ENCODE results near the gene CNTF. TPM values are rescaled to one million over a fixed set of nuclear protein-coding genes. Genes with fewer than 3 reads are reported as not detected.

CNTF gene
- total RNA-seq, 1 experiment from 2014 or later = 5.2 TPM

DNA sequence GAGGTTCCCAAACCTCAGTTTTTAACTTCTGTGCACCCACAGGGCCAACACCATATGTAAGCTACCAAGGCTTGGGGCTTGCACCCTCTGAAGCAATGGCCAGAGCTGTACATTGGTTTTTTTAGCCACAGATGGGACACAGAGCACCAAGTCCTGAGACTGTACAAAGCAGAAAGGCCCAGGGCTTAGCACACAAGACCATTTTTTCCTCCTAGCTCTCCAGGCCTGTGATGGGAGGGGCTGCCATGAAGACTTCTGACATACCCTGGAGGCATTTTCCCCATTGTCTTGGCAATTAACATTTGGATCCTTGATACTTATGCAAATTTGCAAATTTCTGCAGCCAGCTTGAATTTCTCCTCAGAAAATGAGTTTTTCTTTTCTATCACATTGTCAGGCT is 23.4 kb downstream of the CNTF start:
- Mint-ChIP-seq H3K36me3 (ENCODE audit: insufficient read depth, unreplicated experiment) (no peaks in the 10 kb centered on the region), H3K9me3 (ENCODE audit: low read depth, unreplicated experiment) (peaks cover 3% of the 10 kb centered on the region), H3K4me1 (ENCODE audit: low read depth, unreplicated experiment) (no peaks in the 10 kb centered on the region), H3K27ac (ENCODE audit: unreplicated experiment) (no peak overlapping the region), H3K27me3 (ENCODE audit: unreplicated experiment) (no peaks in the 10 kb centered on the region), H3K4me3 (ENCODE audit: low read depth, unreplicated experiment) (no peak overlapping the region)
- TF ChIP-seq, protein P1, sequence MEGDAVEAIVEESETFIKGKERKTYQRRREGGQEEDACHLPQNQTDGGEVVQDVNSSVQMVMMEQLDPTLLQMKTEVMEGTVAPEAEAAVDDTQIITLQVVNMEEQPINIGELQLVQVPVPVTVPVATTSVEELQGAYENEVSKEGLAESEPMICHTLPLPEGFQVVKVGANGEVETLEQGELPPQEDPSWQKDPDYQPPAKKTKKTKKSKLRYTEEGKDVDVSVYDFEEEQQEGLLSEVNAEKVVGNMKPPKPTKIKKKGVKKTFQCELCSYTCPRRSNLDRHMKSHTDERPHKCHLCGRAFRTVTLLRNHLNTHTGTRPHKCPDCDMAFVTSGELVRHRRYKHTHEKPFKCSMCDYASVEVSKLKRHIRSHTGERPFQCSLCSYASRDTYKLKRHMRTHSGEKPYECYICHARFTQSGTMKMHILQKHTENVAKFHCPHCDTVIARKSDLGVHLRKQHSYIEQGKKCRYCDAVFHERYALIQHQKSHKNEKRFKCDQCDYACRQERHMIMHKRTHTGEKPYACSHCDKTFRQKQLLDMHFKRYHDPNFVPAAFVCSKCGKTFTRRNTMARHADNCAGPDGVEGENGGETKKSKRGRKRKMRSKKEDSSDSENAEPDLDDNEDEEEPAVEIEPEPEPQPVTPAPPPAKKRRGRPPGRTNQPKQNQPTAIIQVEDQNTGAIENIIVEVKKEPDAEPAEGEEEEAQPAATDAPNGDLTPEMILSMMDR (IDR thresholded peaks at IDR 0.05; ENCODE audit: unreplicated experiment) = no peak
- BruUV-seq (replicated peaks) = no TSS peak
- CTCF ChIA-PET = no interaction called here
- no peak for DNase-seq
- intact Hi-C loops (cut with micrococcal nuclease; ENCODE audit: unreplicated experiment) = no loop called here

DNA sequence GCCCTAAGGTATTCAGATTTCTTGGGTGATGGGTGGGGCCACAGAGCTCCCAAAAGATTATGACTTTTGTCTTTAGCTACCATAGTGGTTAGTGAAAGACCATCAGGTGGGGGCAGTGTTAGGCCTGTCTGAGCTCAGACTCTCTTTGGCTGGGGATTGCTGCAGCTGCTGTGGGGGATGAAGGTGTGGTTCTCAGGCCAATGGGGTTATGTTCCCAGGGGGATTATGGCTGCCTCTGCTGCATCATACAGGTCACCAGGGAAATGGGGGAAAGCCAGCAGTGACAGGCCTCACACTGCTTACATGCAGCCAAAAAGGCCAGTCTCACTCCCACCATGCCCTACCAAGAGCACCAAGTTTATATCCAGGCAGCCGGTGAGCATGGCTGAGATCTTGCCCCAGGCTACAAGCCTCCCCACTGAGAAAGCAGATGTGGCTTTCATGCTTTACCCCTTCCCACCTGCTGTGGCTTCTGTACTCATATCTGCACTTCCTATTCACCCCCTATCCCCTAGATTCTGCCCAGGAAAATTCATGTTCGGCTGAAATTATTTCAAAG is 24.8 kb downstream of the CNTF start:
- no peak overlapping the region for H3K4me3 Mint-ChIP-seq (ENCODE audit: low read depth, unreplicated experiment)
- DNase-seq = no peak
- TF ChIP-seq, protein P1 (IDR thresholded peaks at IDR 0.05; ENCODE audit: unreplicated experiment) = no peak
- intact Hi-C loops (cut with micrococcal nuclease; ENCODE audit: unreplicated experiment) = no loop called here
- peaks cover 3% of the 10 kb centered on the region for H3K9me3 Mint-ChIP-seq (ENCODE audit: low read depth, unreplicated experiment)
- H3K4me1 Mint-ChIP-seq (ENCODE audit: low read depth, unreplicated experiment) = no peaks in the 10 kb centered on the region
- no peaks in the 10 kb centered on the region for H3K27me3 Mint-ChIP-seq (ENCODE audit: unreplicated experiment)
- CTCF ChIA-PET = no interaction called here
- no peak overlapping the region for H3K27ac Mint-ChIP-seq (ENCODE audit: unreplicated experiment)
- BruUV-seq (replicated peaks) = no TSS peak
- H3K36me3 Mint-ChIP-seq (ENCODE audit: insufficient read depth, unreplicated experiment) = no peaks in the 10 kb centered on the region

- no peak for DNase-seq
- H3K36me3 Mint-ChIP-seq (ENCODE audit: insufficient read depth, unreplicated experiment) = no peaks in the 10 kb centered on the region
- H3K4me3 Mint-ChIP-seq (ENCODE audit: low read depth, unreplicated experiment) = no peak overlapping the region
- no peak overlapping the region for H3K27ac Mint-ChIP-seq (ENCODE audit: unreplicated experiment)
- CTCF ChIA-PET = no interaction called here
- BruUV-seq (replicated peaks) = no TSS peak
- TF ChIP-seq, protein P1 (IDR thresholded peaks at IDR 0.05; ENCODE audit: unreplicated experiment) = no peak
- no peaks in the 10 kb centered on the region for H3K27me3 Mint-ChIP-seq (ENCODE audit: unreplicated experiment)
- peaks cover 3% of the 10 kb centered on the region for H3K9me3 Mint-ChIP-seq (ENCODE audit: low read depth, unreplicated experiment)
- H3K4me1 Mint-ChIP-seq (ENCODE audit: low read depth, unreplicated experiment) = no peaks in the 10 kb centered on the region
- intact Hi-C loops (cut with micrococcal nuclease; ENCODE audit: unreplicated experiment) = no loop called here
Observed at GRCh38 chr11:58647866-58648265, 25.4 kb downstream of the CNTF start.

DNA sequence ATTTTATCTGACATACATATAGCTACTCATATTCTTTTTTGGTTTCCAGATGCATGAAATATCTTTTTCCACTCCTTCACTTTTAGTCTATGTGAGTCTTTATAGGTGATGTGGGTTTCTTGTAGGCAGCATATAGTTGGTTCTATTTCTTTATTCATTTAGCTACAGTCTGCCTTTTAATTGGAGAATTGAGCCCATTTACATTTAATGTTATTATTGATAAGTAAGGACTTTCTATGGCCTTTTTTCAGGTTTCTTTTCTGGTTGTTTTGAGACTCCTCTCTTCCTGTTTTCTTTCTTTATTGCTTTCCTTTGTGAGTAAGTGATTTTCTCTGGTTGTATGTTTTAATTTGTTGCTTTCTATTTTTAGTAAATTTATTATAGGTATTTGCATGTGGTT is 27.2 kb downstream of the CNTF start:
- CTCF ChIA-PET = no interaction called here
- TF ChIP-seq, protein P1 (IDR thresholded peaks at IDR 0.05; ENCODE audit: unreplicated experiment) = no peak
- Mint-ChIP-seq H3K27me3 (ENCODE audit: unreplicated experiment) (no peaks in the 10 kb centered on the region), H3K27ac (ENCODE audit: unreplicated experiment) (no peak overlapping the region), H3K4me3 (ENCODE audit: low read depth, unreplicated experiment) (no peak overlapping the region), H3K9me3 (ENCODE audit: low read depth, unreplicated experiment) (no peaks in the 10 kb centered on the region), H3K36me3 (ENCODE audit: insufficient read depth, unreplicated experiment) (no peaks in the 10 kb centered on the region), H3K4me1 (ENCODE audit: low read depth, unreplicated experiment) (peaks cover 10% of the 10 kb centered on the region)
- intact Hi-C loops (cut with micrococcal nuclease; ENCODE audit: unreplicated experiment) = loop anchor here (5.0 kb wide), 1 partner anchor 273 kb away; no protein-coding TSS in a partner anchor
- DNase-seq = no peak
- no TSS peak for BruUV-seq (replicated peaks)

Data from Calu3 (cell line).